ENCODE measurements around the gene SPTB. TPM values are rescaled to one million over a fixed set of nuclear protein-coding genes. Genes with fewer than 3 reads are reported as not detected.

Gene SPTB
- total RNA-seq, 1 experiment from 2014 or later, result 0.13 TPM

GRCh38 chr14:64928239-64929013 lies 48.7 kb upstream of the SPTB start:
- in situ Hi-C loops (cut with HindIII; ENCODE audit: low pct_unique_long_range_greater_than_20kb, low sequenced_read_pairs), result no loop called here
- ChIA-PET POLR2A (no interaction called here), CTCF (no interaction called here)
- TF ChIP-seq CTCF (IDR thresholded peaks at IDR 0.05) (no peak), SIN3A (IDR thresholded peaks at IDR 0.05; ENCODE audit: borderline replicate concordance, insufficient read depth, low read depth, low read length) (no peak), REST (IDR thresholded peaks at IDR 0.05; ENCODE audit: insufficient read depth in 1 of 2, low read depth in 2 of 2, low read length in 1 of 2) (no peak), POLR2AphosphoS5 (IDR thresholded peaks at IDR 0.05; ENCODE audit: low read depth, low read length) (no peak), TCF7L2 (IDR thresholded peaks at IDR 0.05; ENCODE audit: low read depth, low read length) (no peak)
- Histone ChIP-seq H3K36me3 (ENCODE audit: control insufficient read depth, insufficient read depth, low read length) (peaks cover 35% of the 10 kb centered on the region), H3K4me1 (ENCODE audit: control insufficient read depth, insufficient read depth, low read length) (no peaks in the 10 kb centered on the region), H3K9me3 (ENCODE audit: control insufficient read depth, insufficient read depth, low read depth, low read length) (no peaks in the 10 kb centered on the region), H3K27ac (ENCODE audit: low read length) (no peak overlapping the region), H3K27me3 (ENCODE audit: control insufficient read depth, insufficient read depth, low read length) (no peaks in the 10 kb centered on the region), H3K4me3 (ENCODE audit: low read depth in 2 of 2, low read length in 2 of 2) (no peak overlapping the region)
- intact Hi-C loops (cut with micrococcal nuclease; ENCODE audit: unreplicated experiment), result no loop called here
- DNase-seq (ENCODE audit: low read depth, low spot score) (no peak), ATAC-seq (no peak)
- BruUV-seq (replicated peaks), result no TSS peak

GRCh38 chr14:64927031-64927430 lies 47.3 kb upstream of the SPTB start:
- BruUV-seq (replicated peaks), result no TSS peak
- H3K4me1 ChIP-seq (ENCODE audit: control insufficient read depth, insufficient read depth, low read length), result no peaks in the 10 kb centered on the region
- no peaks in the 10 kb centered on the region for H3K27me3 ChIP-seq (ENCODE audit: control insufficient read depth, insufficient read depth, low read length)
- ATAC-seq (no peak), DNase-seq (ENCODE audit: low read depth, low spot score) (no peak)
- no peak overlapping the region for H3K4me3 ChIP-seq (ENCODE audit: low read depth in 2 of 2, low read length in 2 of 2)
- H3K36me3 ChIP-seq (ENCODE audit: control insufficient read depth, insufficient read depth, low read length), result peaks cover 23% of the 10 kb centered on the region
- H3K27ac ChIP-seq (ENCODE audit: low read length), result no peak overlapping the region
- H3K9me3 ChIP-seq (ENCODE audit: control insufficient read depth, insufficient read depth, low read depth, low read length), result no peaks in the 10 kb centered on the region
- no peak for TF ChIP-seq POLR2AphosphoS5 (IDR thresholded peaks at IDR 0.05; ENCODE audit: low read depth, low read length)
- no peak for TF ChIP-seq CTCF (IDR thresholded peaks at IDR 0.05)
- in situ Hi-C loops (cut with HindIII; ENCODE audit: low pct_unique_long_range_greater_than_20kb, low sequenced_read_pairs) (no loop called here), intact Hi-C loops (cut with micrococcal nuclease; ENCODE audit: unreplicated experiment) (no loop called here)
- ChIA-PET POLR2A (interaction anchor here (0.7 kb wide), 1 partner anchor 113 kb away, joined by 8 read pairs; no protein-coding TSS in a partner anchor), CTCF (no interaction called here)
